IMR-90 (cell line): ENCODE measurements around the gene DLK2. TPM values are rescaled to one million over a fixed set of nuclear protein-coding genes. Genes with fewer than 3 reads are reported as not detected.

Experiments
- ATAC-seq: fragments of 200-7000 bp; cut with Tn5 transposase; 2 replicates; pipeline ENCODE4 v1.9.1; 2020; ENCODE audit warnings: low read depth, mild to moderate bottlenecking, moderate library complexity
- BruUV-seq: library from RNA; stranded (reverse); fragments of 400-500 nt; replicated peaks from 2 replicates; lab custom pipeline; 2021; lab: Mats Ljungman, UMichigan
- CTCF ChIA-PET: fragments of 300-600 bp; formaldehyde crosslinking; extraction: SDS; loops from one replicate; lab custom pipeline; 2021; ENCODE audit warnings: antibody characterized with exemption; lab: Yijun Ruan, JAX
- POLR2A ChIA-PET: fragments of 300-600 bp; sonication (Branson Sonifier 250); formaldehyde crosslinking; loops from one replicate; lab custom pipeline; 2022; ENCODE audit warnings: antibody characterized with exemption; ENCODE audit not compliant: unreplicated experiment; lab: Charles Lee
- DNase-seq: peaks from one replicate; pipeline ENCODE4 v3.0.0; 2013
- H2AFZ ChIP-seq: replicated peaks from 2 replicates; pipeline ENCODE3; 2013; ENCODE audit warnings: low read length, mild to moderate bottlenecking; ENCODE audit not compliant: poor library complexity
- H2AK5ac ChIP-seq: 2 replicates; pipeline ENCODE4 v1.6.1; 2013; ENCODE audit warnings: low read depth, low read length, inconsistent platforms
- H2AK9ac ChIP-seq: replicated peaks from 2 replicates; pipeline ENCODE3; 2013; ENCODE audit warnings: mild to moderate bottlenecking, low read depth, low read length, moderate library complexity; ENCODE audit not compliant: poor library complexity
- H2BK120ac ChIP-seq: 2 replicates; pipeline ENCODE4 v1.6.1; 2013; ENCODE audit warnings: low read depth, low read length, inconsistent platforms
- H2BK15ac ChIP-seq: 3 replicates; pipeline ENCODE4 v1.6.1; 2013; ENCODE audit warnings: low read depth, low read length, inconsistent platforms
- H2BK20ac ChIP-seq: 2 replicates; pipeline ENCODE4 v1.6.1; 2013; ENCODE audit warnings: low read depth, mild to moderate bottlenecking, inconsistent platforms, low read length, moderate library complexity
- H2BK5ac ChIP-seq: 2 replicates; pipeline ENCODE4 v1.6.1; 2013; ENCODE audit warnings: mild to moderate bottlenecking, low read depth, low read length, inconsistent platforms; ENCODE audit not compliant: poor library complexity, severe bottlenecking
- H3K14ac ChIP-seq: replicated peaks from 2 replicates; pipeline ENCODE4 v1.6.1; 2013; ENCODE audit warnings: low read depth, low read length, inconsistent platforms
- H3K18ac ChIP-seq: 2 replicates; pipeline ENCODE4 v1.6.1; 2013; ENCODE audit warnings: low read depth, low read length, control low read depth
- H3K23ac ChIP-seq: 2 replicates; pipeline ENCODE4 v1.6.1; 2013; ENCODE audit warnings: low read depth, low read length, inconsistent platforms
- H3K27ac ChIP-seq: 2 replicates; pipeline ENCODE4 v1.5.1; 2013; ENCODE audit warnings: mild to moderate bottlenecking, control low read depth, low read length; ENCODE audit not compliant: insufficient read depth
- H3K27me3 ChIP-seq: 2 replicates; pipeline ENCODE4 v1.6.1; 2013; ENCODE audit warnings: low read length; ENCODE audit not compliant: control insufficient read depth, insufficient read depth
- H3K36me3 ChIP-seq: 2 replicates; pipeline ENCODE4 v1.6.1; 2013; ENCODE audit warnings: low read length, mixed read lengths; ENCODE audit not compliant: control insufficient read depth, insufficient read depth
- H3K4ac ChIP-seq: 2 replicates; pipeline ENCODE4 v1.6.1; 2013; ENCODE audit warnings: low read depth, low read length, inconsistent platforms
- H3K4me1 ChIP-seq: 2 replicates; pipeline ENCODE4 v1.6.1; 2013; ENCODE audit warnings: low read length, mixed read lengths; ENCODE audit not compliant: control insufficient read depth, insufficient read depth
- H3K4me2 ChIP-seq: 2 replicates; pipeline ENCODE4 v1.6.1; 2013; ENCODE audit warnings: low read depth, mild to moderate bottlenecking, control low read depth, low read length, moderate library complexity
- H3K4me3 ChIP-seq: 2 replicates; pipeline ENCODE4 v1.5.1; 2013; ENCODE audit warnings: low read depth, mild to moderate bottlenecking, control low read depth, low read length, moderate library complexity; ENCODE audit not compliant: insufficient read depth
- H3K56ac ChIP-seq: 2 replicates; pipeline ENCODE4 v1.6.1; 2013; ENCODE audit warnings: low read length, inconsistent platforms; ENCODE audit not compliant: insufficient read depth; ENCODE audit errors: extremely low read depth
- H3K79me1 ChIP-seq, 2 experiments: 2 replicates each; pipeline ENCODE4 v1.6.1; 2013; ENCODE audit warnings: low read length in 2 of 2, inconsistent platforms in 1 of 2, low read depth in 1 of 2
- H3K9ac ChIP-seq: 2 replicates; pipeline ENCODE4 v1.6.1; 2013; ENCODE audit warnings: low read depth, low read length, control low read depth
- H3K9me1 ChIP-seq: 2 replicates; pipeline ENCODE4 v1.6.1; 2013; ENCODE audit warnings: low read length, inconsistent platforms; ENCODE audit not compliant: insufficient read depth
- H3K9me3 ChIP-seq: 2 replicates; pipeline ENCODE4 v1.6.1; 2013; ENCODE audit warnings: low read length; ENCODE audit not compliant: control insufficient read depth, insufficient read depth
- H4K20me1 ChIP-seq: 2 replicates; pipeline ENCODE4 v1.6.1; 2013; ENCODE audit warnings: low read length, inconsistent platforms; ENCODE audit not compliant: insufficient read depth
- H4K5ac ChIP-seq: 2 replicates; pipeline ENCODE4 v1.6.1; 2013; ENCODE audit warnings: mild to moderate bottlenecking, low read depth, low read length, control low read depth
- H4K8ac ChIP-seq, 2 experiments: 2 replicates each; pipeline ENCODE4 v1.6.1; 2013; ENCODE audit warnings: low read depth in 2 of 2, low read length in 2 of 2, control low read depth in 1 of 2, inconsistent platforms in 1 of 2
- H4K91ac ChIP-seq: 2 replicates; pipeline ENCODE4 v1.6.1; 2013; ENCODE audit warnings: low read depth, low read length, inconsistent platforms; ENCODE audit not compliant: insufficient read depth
- BHLHE40 ChIP-seq: fragments of 150-350 bp; IDR thresholded peaks from 2 replicates; pipeline ENCODE4 v1.6.1; 2016; ENCODE audit warnings: mild to moderate bottlenecking, low read depth, low read length
- CEBPB ChIP-seq: IDR thresholded peaks from 2 replicates; pipeline ENCODE4 v1.6.1; 2012; ENCODE audit warnings: low read depth, low read length, improper control_type of control experiment
- CHD1 ChIP-seq: IDR thresholded peaks from 2 replicates; pipeline ENCODE4 v1.6.1; 2012; ENCODE audit warnings: low read depth, low read length, improper control_type of control experiment
- FOS ChIP-seq: fragments of 150-350 bp; IDR thresholded peaks from 2 replicates; pipeline ENCODE4 v1.6.1; 2016; ENCODE audit warnings: low read depth, low read length
- MAFK ChIP-seq: IDR thresholded peaks from 2 replicates; pipeline ENCODE4 v1.6.1; 2012; ENCODE audit warnings: low read depth, low read length, improper control_type of control experiment
- MAZ ChIP-seq: IDR thresholded peaks from 2 replicates; pipeline ENCODE4 v1.6.1; 2012; ENCODE audit warnings: low read depth, mild to moderate bottlenecking, low read length, improper control_type of control experiment, moderate library complexity, borderline replicate concordance
- MXI1 ChIP-seq: IDR thresholded peaks from 2 replicates; pipeline ENCODE4 v1.6.1; 2012; ENCODE audit warnings: low read depth, mild to moderate bottlenecking, low read length, moderate library complexity, borderline replicate concordance
- NFE2L2 ChIP-seq: fragments of 150-350 bp; IDR thresholded peaks from 2 replicates; pipeline ENCODE4 v1.6.1; 2016; ENCODE audit warnings: low read depth, mild to moderate bottlenecking, low read length
- POLR2A ChIP-seq: IDR thresholded peaks from 2 replicates; pipeline ENCODE4 v1.6.1; 2012; ENCODE audit warnings: mild to moderate bottlenecking, low read depth, low read length
- RCOR1 ChIP-seq: IDR thresholded peaks from 2 replicates; pipeline ENCODE4 v1.6.1; 2012; ENCODE audit warnings: mild to moderate bottlenecking, low read length, improper control_type of control experiment; ENCODE audit not compliant: insufficient replicate concordance
- RFX5 ChIP-seq: IDR thresholded peaks from 2 replicates; pipeline ENCODE4 v1.8.0; 2012; ENCODE audit warnings: low read depth, mild to moderate bottlenecking, low read length, moderate library complexity
- SMC3 ChIP-seq: fragments of 150-350 bp; IDR thresholded peaks from 2 replicates; pipeline ENCODE4 v1.6.1; 2016; ENCODE audit warnings: low read depth, mild to moderate bottlenecking, antibody characterized with exemption, low read length, moderate library complexity
- WGBS, 2 experiments: methylation state at CpG; one replicate each; pipeline versions ENCODE4 v1.1.5 to v1.1.7; 2013; ENCODE audit warnings: missing lambda C conversion rate in 2 of 2; ENCODE audit not compliant: insufficient read length in 1 of 2; ENCODE audit errors: extremely low coverage in 2 of 2; 5-methylcytosine and 5-hydroxymethylcytosine counted together
- dilution Hi-C: fragments of 300-500 bp; cut with HindIII; formaldehyde crosslinking; loops from one replicate; pipeline ENCODE4 v1.14.3; 2018; ENCODE audit warnings: low sequenced_read_pairs; ENCODE audit not compliant: unreplicated experiment
- in situ Hi-C: fragments of 300-500 bp; cut with MboI; formaldehyde crosslinking; loops from 3 replicates; pipeline ENCODE4 v1.14.3; 2019; ENCODE audit warnings: low sequenced_read_pairs, inconsistent platforms, mixed read lengths
- intact Hi-C: fragments of 100-400 bp; cut with micrococcal nuclease; formaldehyde crosslinking; loops from 2 replicates; pipeline ENCODE4 v1.10.0; 2022
- polyA plus RNA-seq, 3 experiments: library from polyadenylated mRNA; depleted of rRNA; stranded (reverse); fragments of >200 nt; gene quantifications; 2 replicates each; pipeline ENCODE4 v1.2.3, GENCODE V29; 2012; ENCODE audit warnings: low replicate concordance in 1 of 3
- total RNA-seq: library from RNA; depleted of rRNA; stranded (reverse); fragments of >200 nt; gene quantifications from 2 replicates; pipeline ENCODE4 v1.2.3, GENCODE V29; 2012
- TF ChIP-seq, protein P1 (sequence below): fragments of 150-350 bp; IDR thresholded peaks from 2 replicates; pipeline ENCODE4 v1.6.1; 2017; ENCODE audit warnings: mild to moderate bottlenecking, antibody characterized with exemption, low read length, low read depth
- TF ChIP-seq, protein P2 (sequence below): fragments of 150-350 bp; IDR thresholded peaks from 2 replicates; pipeline ENCODE4 v1.6.1; 2016; ENCODE audit warnings: low read depth, mild to moderate bottlenecking, low read length, moderate library complexity, borderline replicate concordance
- TF ChIP-seq, protein P3 (sequence below): conservative IDR thresholded peaks from 2 replicates; pipeline ENCODE4 v1.5.1; 2012; ENCODE audit warnings: mild to moderate bottlenecking, low read depth, low read length, improper control_type of control experiment

The DLK2 gene
- total and polyA plus RNA-seq, 2 of the 4 experiments (the other 2 are of a cell fraction) = 0.90 to 2.8 TPM

DNA sequence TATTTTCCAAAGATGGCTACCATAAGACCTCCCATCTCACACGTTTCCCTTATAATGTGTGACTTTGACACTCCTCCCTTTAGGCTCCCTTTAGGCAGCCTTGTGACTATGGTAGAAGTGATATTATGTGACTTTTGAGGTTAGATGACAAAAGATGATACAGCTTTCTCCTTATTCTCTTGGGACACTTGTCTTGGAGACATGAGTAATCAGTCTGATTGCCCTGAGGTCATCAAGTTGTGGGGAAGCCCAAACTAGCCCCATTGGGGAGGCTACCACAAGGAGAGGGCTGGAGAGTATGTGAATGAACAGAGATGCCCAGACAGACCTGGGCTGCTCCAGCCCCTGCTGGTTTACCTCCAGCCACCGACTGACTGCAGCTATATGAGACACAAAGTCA lies 10.6 kb upstream of the DLK2 start:
- WGBS, 2 experiments = no CpG with 5 or more reads among the region's 2 CpGs
- Histone ChIP-seq H4K91ac (no peak overlapping the region), H3K18ac (no peak overlapping the region), H3K4ac (no peak overlapping the region), H3K9me1 (no peaks in the 10 kb centered on the region), H3K23ac (no peak overlapping the region), H2BK15ac (no peak overlapping the region), H2AK5ac (no peak overlapping the region), H3K79me1 (no peaks in the 10 kb centered on the region), H2AK9ac (no peak overlapping the region), H3K4me2 (no peak overlapping the region), H3K9ac (no peak overlapping the region), H4K8ac (no peak overlapping the region), H3K36me3 (no peaks in the 10 kb centered on the region), H4K20me1 (no peaks in the 10 kb centered on the region), H2BK120ac (no peak overlapping the region), H3K27me3 (peaks cover 31% of the 10 kb centered on the region), H3K14ac (no peak overlapping the region), H4K5ac (no peak overlapping the region), H3K27ac (no peak overlapping the region), H3K9me3 (no peaks in the 10 kb centered on the region), H2AFZ (no peak overlapping the region), H3K4me3 (no peak overlapping the region), H2BK5ac (no peak overlapping the region), H2BK20ac (no peak overlapping the region), H3K4me1 (no peaks in the 10 kb centered on the region), H3K56ac (no peak overlapping the region)
- ChIA-PET CTCF (no interaction called here), POLR2A (no interaction called here)
- ATAC-seq (no peak), DNase-seq (no peak)
- TF ChIP-seq FOS (no peak), MXI1 (no peak), RCOR1 (no peak), SMC3 (no peak), RFX5 (no peak), CEBPB (no peak), NFE2L2 (no peak), POLR2A (no peak), BHLHE40 (no peak), MAZ (no peak), MAFK (no peak), CHD1 (no peak)
- TF ChIP-seq, protein P1, sequence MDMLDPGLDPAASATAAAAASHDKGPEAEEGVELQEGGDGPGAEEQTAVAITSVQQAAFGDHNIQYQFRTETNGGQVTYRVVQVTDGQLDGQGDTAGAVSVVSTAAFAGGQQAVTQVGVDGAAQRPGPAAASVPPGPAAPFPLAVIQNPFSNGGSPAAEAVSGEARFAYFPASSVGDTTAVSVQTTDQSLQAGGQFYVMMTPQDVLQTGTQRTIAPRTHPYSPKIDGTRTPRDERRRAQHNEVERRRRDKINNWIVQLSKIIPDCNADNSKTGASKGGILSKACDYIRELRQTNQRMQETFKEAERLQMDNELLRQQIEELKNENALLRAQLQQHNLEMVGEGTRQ = no peak
- TF ChIP-seq, protein P2, sequence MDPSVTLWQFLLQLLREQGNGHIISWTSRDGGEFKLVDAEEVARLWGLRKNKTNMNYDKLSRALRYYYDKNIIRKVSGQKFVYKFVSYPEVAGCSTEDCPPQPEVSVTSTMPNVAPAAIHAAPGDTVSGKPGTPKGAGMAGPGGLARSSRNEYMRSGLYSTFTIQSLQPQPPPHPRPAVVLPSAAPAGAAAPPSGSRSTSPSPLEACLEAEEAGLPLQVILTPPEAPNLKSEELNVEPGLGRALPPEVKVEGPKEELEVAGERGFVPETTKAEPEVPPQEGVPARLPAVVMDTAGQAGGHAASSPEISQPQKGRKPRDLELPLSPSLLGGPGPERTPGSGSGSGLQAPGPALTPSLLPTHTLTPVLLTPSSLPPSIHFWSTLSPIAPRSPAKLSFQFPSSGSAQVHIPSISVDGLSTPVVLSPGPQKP = no peak
- TF ChIP-seq, protein P3, sequence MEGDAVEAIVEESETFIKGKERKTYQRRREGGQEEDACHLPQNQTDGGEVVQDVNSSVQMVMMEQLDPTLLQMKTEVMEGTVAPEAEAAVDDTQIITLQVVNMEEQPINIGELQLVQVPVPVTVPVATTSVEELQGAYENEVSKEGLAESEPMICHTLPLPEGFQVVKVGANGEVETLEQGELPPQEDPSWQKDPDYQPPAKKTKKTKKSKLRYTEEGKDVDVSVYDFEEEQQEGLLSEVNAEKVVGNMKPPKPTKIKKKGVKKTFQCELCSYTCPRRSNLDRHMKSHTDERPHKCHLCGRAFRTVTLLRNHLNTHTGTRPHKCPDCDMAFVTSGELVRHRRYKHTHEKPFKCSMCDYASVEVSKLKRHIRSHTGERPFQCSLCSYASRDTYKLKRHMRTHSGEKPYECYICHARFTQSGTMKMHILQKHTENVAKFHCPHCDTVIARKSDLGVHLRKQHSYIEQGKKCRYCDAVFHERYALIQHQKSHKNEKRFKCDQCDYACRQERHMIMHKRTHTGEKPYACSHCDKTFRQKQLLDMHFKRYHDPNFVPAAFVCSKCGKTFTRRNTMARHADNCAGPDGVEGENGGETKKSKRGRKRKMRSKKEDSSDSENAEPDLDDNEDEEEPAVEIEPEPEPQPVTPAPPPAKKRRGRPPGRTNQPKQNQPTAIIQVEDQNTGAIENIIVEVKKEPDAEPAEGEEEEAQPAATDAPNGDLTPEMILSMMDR = no peak
- intact Hi-C loops = no loop called here
- in situ Hi-C loops = no loop called here
- dilution Hi-C loops = no loop called here
- no TSS peak for BruUV-seq
